Body of pancreas (tissue), 4 donors: Measurements from ENCODE around the gene STK17A.

Source experiments
- POLR2A ChIP-seq, 3 donors: fragments of 450-650 bp; IDR thresholded peaks; one replicate each; pipeline ENCODE4 v1.6.1; 2016; ENCODE audit warnings: antibody characterized with exemption in 3 of 3, mild to moderate bottlenecking in 2 of 3
- TF ChIP-seq, protein P1 (sequence below), 7 experiments: fragments of 450-650 bp in 4 of 7; fragments of 200-600 bp in 3 of 7; sonication (generic) in 3 of 7; IDR thresholded peaks; one replicate each; pipeline ENCODE4 v1.5.1; 2016 to 2019; ENCODE audit warnings: antibody characterized with exemption in 7 of 7

GRCh38 chr7:43652364-43652763 lies 69.5 kb downstream of the STK17A start:
- TF ChIP-seq, protein P1, sequence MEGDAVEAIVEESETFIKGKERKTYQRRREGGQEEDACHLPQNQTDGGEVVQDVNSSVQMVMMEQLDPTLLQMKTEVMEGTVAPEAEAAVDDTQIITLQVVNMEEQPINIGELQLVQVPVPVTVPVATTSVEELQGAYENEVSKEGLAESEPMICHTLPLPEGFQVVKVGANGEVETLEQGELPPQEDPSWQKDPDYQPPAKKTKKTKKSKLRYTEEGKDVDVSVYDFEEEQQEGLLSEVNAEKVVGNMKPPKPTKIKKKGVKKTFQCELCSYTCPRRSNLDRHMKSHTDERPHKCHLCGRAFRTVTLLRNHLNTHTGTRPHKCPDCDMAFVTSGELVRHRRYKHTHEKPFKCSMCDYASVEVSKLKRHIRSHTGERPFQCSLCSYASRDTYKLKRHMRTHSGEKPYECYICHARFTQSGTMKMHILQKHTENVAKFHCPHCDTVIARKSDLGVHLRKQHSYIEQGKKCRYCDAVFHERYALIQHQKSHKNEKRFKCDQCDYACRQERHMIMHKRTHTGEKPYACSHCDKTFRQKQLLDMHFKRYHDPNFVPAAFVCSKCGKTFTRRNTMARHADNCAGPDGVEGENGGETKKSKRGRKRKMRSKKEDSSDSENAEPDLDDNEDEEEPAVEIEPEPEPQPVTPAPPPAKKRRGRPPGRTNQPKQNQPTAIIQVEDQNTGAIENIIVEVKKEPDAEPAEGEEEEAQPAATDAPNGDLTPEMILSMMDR (IDR thresholded peaks at IDR 0.05) = no peak
- no peak for TF ChIP-seq POLR2A (IDR thresholded peaks at IDR 0.05)
